Measurements from ENCODE around the gene GALNT8.

GALNT8 gene

GRCh38 chr12:4734625-4735340 lies 14.6 kb downstream of the GALNT8 start:
- Histone ChIP-seq H3K79me2 (ENCODE audit: insufficient read depth, low read length) (no peaks in the 10 kb centered on the region), H3K9ac (ENCODE audit: low read depth, low read length) (no peak overlapping the region), H3K4me2 (ENCODE audit: insufficient read depth, low read length) (no peak overlapping the region), H3K27ac (ENCODE audit: low read length) (no peak overlapping the region), H3K9me3 (ENCODE audit: insufficient read depth, low read length, severe bottlenecking) (no peaks in the 10 kb centered on the region), H3K36me3 (ENCODE audit: insufficient read depth, low read length) (no peaks in the 10 kb centered on the region), H3K4me3 (ENCODE audit: low read depth in 1 of 2, low read length in 2 of 2) (no peak overlapping the region), H3K4me1 (ENCODE audit: insufficient read depth, low read length) (no peaks in the 10 kb centered on the region), H2AFZ (ENCODE audit: low read depth, low read length) (no peak overlapping the region), H3K27me3 (ENCODE audit: insufficient read depth, low read length, poor library complexity) (peaks cover 17% of the 10 kb centered on the region), H4K20me1 (ENCODE audit: insufficient read depth, low read length) (no peaks in the 10 kb centered on the region)
- no peak for DNase-seq
- TF ChIP-seq, protein P1, sequence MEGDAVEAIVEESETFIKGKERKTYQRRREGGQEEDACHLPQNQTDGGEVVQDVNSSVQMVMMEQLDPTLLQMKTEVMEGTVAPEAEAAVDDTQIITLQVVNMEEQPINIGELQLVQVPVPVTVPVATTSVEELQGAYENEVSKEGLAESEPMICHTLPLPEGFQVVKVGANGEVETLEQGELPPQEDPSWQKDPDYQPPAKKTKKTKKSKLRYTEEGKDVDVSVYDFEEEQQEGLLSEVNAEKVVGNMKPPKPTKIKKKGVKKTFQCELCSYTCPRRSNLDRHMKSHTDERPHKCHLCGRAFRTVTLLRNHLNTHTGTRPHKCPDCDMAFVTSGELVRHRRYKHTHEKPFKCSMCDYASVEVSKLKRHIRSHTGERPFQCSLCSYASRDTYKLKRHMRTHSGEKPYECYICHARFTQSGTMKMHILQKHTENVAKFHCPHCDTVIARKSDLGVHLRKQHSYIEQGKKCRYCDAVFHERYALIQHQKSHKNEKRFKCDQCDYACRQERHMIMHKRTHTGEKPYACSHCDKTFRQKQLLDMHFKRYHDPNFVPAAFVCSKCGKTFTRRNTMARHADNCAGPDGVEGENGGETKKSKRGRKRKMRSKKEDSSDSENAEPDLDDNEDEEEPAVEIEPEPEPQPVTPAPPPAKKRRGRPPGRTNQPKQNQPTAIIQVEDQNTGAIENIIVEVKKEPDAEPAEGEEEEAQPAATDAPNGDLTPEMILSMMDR (IDR thresholded peaks at IDR 0.05; ENCODE audit: borderline replicate concordance, extremely low read depth, low read length, poor library complexity, severe bottlenecking): no peak
- no peak for TF ChIP-seq EZH2 (IDR thresholded peaks at IDR 0.05; ENCODE audit: borderline replicate concordance, low read depth, low read length, severe bottlenecking)
- no peak for ATAC-seq (ENCODE audit: insufficient read depth, low read depth)

GRCh38 chr12:4736091-4736490 lies 15.9 kb downstream of the GALNT8 start:
- Histone ChIP-seq H3K4me3 (ENCODE audit: low read depth in 1 of 2, low read length in 2 of 2) (no peak overlapping the region), H4K20me1 (ENCODE audit: insufficient read depth, low read length) (no peaks in the 10 kb centered on the region), H3K9ac (ENCODE audit: low read depth, low read length) (no peak overlapping the region), H3K4me2 (ENCODE audit: insufficient read depth, low read length) (no peak overlapping the region), H3K27ac (ENCODE audit: low read length) (no peak overlapping the region), H3K36me3 (ENCODE audit: insufficient read depth, low read length) (no peaks in the 10 kb centered on the region), H2AFZ (ENCODE audit: low read depth, low read length) (no peak overlapping the region), H3K9me3 (ENCODE audit: insufficient read depth, low read length, severe bottlenecking) (no peaks in the 10 kb centered on the region), H3K79me2 (ENCODE audit: insufficient read depth, low read length) (no peaks in the 10 kb centered on the region), H3K27me3 (ENCODE audit: insufficient read depth, low read length, poor library complexity) (peaks cover 17% of the 10 kb centered on the region), H3K4me1 (ENCODE audit: insufficient read depth, low read length) (no peaks in the 10 kb centered on the region)
- ATAC-seq (ENCODE audit: insufficient read depth, low read depth) (no peak), DNase-seq (no peak)
- TF ChIP-seq, protein P1 (IDR thresholded peaks at IDR 0.05; ENCODE audit: borderline replicate concordance, extremely low read depth, low read length, poor library complexity, severe bottlenecking): no peak
- no peak for TF ChIP-seq EZH2 (IDR thresholded peaks at IDR 0.05; ENCODE audit: borderline replicate concordance, low read depth, low read length, severe bottlenecking)

DNA sequence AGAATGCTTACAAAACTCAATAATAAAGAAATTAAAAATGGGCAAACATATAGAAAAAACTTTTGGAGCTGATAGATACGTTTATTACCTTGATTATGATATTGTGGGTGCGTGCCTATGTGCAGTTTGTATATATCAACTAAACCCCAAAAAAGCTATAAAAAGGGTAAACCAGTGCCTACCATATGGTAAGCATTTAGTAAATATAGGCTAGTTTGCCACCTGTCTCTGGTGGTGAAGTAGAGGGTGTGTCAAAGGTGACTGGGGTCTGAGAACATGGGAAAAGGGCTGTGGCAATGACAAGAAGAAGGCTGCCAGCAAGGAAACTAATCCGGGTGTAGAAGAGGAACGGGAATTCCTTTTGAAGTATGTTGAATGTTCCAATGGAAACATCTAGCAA lies 18.3 kb downstream of the GALNT8 start:
- H3K27me3 ChIP-seq (ENCODE audit: insufficient read depth, low read length, poor library complexity): peaks cover 27% of the 10 kb centered on the region
- no peaks in the 10 kb centered on the region for H3K36me3 ChIP-seq (ENCODE audit: insufficient read depth, low read length)
- no peak for TF ChIP-seq EZH2 (IDR thresholded peaks at IDR 0.05; ENCODE audit: borderline replicate concordance, low read depth, low read length, severe bottlenecking)
- TF ChIP-seq, protein P1 (IDR thresholded peaks at IDR 0.05; ENCODE audit: borderline replicate concordance, extremely low read depth, low read length, poor library complexity, severe bottlenecking): no peak
- DNase-seq: no peak
- no peaks in the 10 kb centered on the region for H3K9me3 ChIP-seq (ENCODE audit: insufficient read depth, low read length, severe bottlenecking)
- H4K20me1 ChIP-seq (ENCODE audit: insufficient read depth, low read length): no peaks in the 10 kb centered on the region
- H3K4me2 ChIP-seq (ENCODE audit: insufficient read depth, low read length): no peak overlapping the region
- H3K9ac ChIP-seq (ENCODE audit: low read depth, low read length): no peak overlapping the region
- no peak overlapping the region for H3K4me3 ChIP-seq (ENCODE audit: low read depth in 1 of 2, low read length in 2 of 2)
- H3K4me1 ChIP-seq (ENCODE audit: insufficient read depth, low read length): no peaks in the 10 kb centered on the region
- no peak overlapping the region for H3K27ac ChIP-seq (ENCODE audit: low read length)
- H3K79me2 ChIP-seq (ENCODE audit: insufficient read depth, low read length): no peaks in the 10 kb centered on the region
- ATAC-seq (ENCODE audit: insufficient read depth, low read depth): no peak
- no peak overlapping the region for H2AFZ ChIP-seq (ENCODE audit: low read depth, low read length)

All from DND-41 (cell line).